B cell (primary cell): ENCODE results near the gene CSMD2.

Source experiments
- EZH2 ChIP-seq: IDR thresholded peaks from 2 replicates; pipeline ENCODE4 v1.6.1; 2012; ENCODE audit warnings: borderline replicate concordance, low read depth, mild to moderate bottlenecking, moderate library complexity, low read length; ENCODE audit not compliant: insufficient read depth, poor library complexity, severe bottlenecking
- TF ChIP-seq, protein P1 (sequence below): fragments of 200-600 bp; IDR thresholded peaks from one replicate; pipeline ENCODE4 v1.8.0; 2022; ENCODE audit warnings: antibody characterized with exemption, mild to moderate bottlenecking

DNA sequence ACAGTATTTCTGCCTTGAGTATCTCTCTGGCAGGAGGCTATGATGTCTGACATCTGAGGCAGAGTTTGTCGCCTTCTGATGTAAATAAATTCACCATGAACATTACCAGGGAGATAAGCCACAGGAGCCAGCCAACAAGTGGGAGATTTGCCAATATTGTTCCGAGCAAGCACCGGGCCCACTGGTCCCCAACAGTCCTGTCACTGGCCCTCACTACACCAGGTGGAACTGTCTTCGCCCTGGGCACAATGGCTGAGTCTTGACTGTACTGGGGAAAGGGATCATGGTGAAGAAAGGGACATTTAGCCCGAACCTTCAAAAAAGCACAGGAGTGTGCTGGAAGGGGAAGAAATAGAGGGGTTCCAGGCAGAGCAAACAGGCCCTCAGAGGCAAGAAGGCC is 243.7 kb downstream of the CSMD2 start:
- TF ChIP-seq, protein P1, sequence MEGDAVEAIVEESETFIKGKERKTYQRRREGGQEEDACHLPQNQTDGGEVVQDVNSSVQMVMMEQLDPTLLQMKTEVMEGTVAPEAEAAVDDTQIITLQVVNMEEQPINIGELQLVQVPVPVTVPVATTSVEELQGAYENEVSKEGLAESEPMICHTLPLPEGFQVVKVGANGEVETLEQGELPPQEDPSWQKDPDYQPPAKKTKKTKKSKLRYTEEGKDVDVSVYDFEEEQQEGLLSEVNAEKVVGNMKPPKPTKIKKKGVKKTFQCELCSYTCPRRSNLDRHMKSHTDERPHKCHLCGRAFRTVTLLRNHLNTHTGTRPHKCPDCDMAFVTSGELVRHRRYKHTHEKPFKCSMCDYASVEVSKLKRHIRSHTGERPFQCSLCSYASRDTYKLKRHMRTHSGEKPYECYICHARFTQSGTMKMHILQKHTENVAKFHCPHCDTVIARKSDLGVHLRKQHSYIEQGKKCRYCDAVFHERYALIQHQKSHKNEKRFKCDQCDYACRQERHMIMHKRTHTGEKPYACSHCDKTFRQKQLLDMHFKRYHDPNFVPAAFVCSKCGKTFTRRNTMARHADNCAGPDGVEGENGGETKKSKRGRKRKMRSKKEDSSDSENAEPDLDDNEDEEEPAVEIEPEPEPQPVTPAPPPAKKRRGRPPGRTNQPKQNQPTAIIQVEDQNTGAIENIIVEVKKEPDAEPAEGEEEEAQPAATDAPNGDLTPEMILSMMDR: no peak
- TF ChIP-seq EZH2: no peak
